ENCODE measurements around the gene PHLDA3. TPM values are rescaled to one million over a fixed set of nuclear protein-coding genes. Genes with fewer than 3 reads are reported as not detected.

Gene PHLDA3
- total RNA-seq, 1 donor from 2014 or later = 25.0 TPM

- TF ChIP-seq, protein P1, sequence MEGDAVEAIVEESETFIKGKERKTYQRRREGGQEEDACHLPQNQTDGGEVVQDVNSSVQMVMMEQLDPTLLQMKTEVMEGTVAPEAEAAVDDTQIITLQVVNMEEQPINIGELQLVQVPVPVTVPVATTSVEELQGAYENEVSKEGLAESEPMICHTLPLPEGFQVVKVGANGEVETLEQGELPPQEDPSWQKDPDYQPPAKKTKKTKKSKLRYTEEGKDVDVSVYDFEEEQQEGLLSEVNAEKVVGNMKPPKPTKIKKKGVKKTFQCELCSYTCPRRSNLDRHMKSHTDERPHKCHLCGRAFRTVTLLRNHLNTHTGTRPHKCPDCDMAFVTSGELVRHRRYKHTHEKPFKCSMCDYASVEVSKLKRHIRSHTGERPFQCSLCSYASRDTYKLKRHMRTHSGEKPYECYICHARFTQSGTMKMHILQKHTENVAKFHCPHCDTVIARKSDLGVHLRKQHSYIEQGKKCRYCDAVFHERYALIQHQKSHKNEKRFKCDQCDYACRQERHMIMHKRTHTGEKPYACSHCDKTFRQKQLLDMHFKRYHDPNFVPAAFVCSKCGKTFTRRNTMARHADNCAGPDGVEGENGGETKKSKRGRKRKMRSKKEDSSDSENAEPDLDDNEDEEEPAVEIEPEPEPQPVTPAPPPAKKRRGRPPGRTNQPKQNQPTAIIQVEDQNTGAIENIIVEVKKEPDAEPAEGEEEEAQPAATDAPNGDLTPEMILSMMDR (IDR thresholded peaks at IDR 0.05; ENCODE audit: unreplicated experiment) = no peak
- peaks cover 17% of the 10 kb centered on the region for H3K4me1 Mint-ChIP-seq (ENCODE audit: unreplicated experiment)
- no peaks in the 10 kb centered on the region for H3K9me3 Mint-ChIP-seq (ENCODE audit: unreplicated experiment)
- peaks cover 9% of the 10 kb centered on the region for H3K27me3 Mint-ChIP-seq (ENCODE audit: unreplicated experiment)
- no peak overlapping the region for H3K27ac Mint-ChIP-seq (ENCODE audit: unreplicated experiment)
- H3K36me3 Mint-ChIP-seq (ENCODE audit: low read depth, unreplicated experiment) = no peaks in the 10 kb centered on the region
- H3K4me3 Mint-ChIP-seq (ENCODE audit: unreplicated experiment) = no peak overlapping the region
- DNase-seq (ENCODE audit: low spot score) = no peak
These were observed 11.5 kb downstream of the PHLDA3 start for GRCh38 chr1:201457508-201457960.

GRCh38 chr1:201456499-201457309 is 12.3 kb downstream of the PHLDA3 start:
- DNase-seq (ENCODE audit: low spot score) = no peak
- peaks cover 22% of the 10 kb centered on the region for H3K4me1 Mint-ChIP-seq (ENCODE audit: unreplicated experiment)
- TF ChIP-seq, protein P1 (IDR thresholded peaks at IDR 0.05; ENCODE audit: unreplicated experiment) = no peak
- no peak overlapping the region for H3K27ac Mint-ChIP-seq (ENCODE audit: unreplicated experiment)
- no peaks in the 10 kb centered on the region for H3K9me3 Mint-ChIP-seq (ENCODE audit: unreplicated experiment)
- peaks cover 9% of the 10 kb centered on the region for H3K27me3 Mint-ChIP-seq (ENCODE audit: unreplicated experiment)
- H3K36me3 Mint-ChIP-seq (ENCODE audit: low read depth, unreplicated experiment) = no peaks in the 10 kb centered on the region
- no peak overlapping the region for H3K4me3 Mint-ChIP-seq (ENCODE audit: unreplicated experiment)

DNA sequence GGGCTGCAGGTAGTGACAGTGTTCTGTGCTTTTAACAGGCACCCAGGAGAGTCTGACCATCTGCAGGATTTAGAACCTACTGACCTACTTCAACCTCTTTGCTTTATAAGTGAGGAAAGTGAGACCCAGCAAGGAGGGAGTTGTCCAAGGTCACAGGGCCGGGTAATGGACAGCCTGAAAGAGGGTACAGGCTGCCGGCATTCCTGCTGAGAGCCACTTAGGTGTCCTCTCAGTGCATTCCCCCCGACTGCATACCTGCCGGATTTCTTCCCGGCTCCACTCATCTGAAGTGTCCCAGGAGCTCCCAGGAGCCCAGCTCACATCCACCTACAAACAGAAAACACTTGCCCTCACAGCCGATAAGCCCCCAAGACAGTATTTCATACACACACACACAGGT is 13.9 kb downstream of the PHLDA3 start:
- no peaks in the 10 kb centered on the region for H3K36me3 Mint-ChIP-seq (ENCODE audit: low read depth, unreplicated experiment)
- H3K9me3 Mint-ChIP-seq (ENCODE audit: unreplicated experiment) = no peaks in the 10 kb centered on the region
- no peak overlapping the region for H3K4me3 Mint-ChIP-seq (ENCODE audit: unreplicated experiment)
- TF ChIP-seq, protein P1 (IDR thresholded peaks at IDR 0.05; ENCODE audit: unreplicated experiment) = no peak
- H3K4me1 Mint-ChIP-seq (ENCODE audit: unreplicated experiment) = peaks cover 28% of the 10 kb centered on the region
- peaks cover 5% of the 10 kb centered on the region for H3K27me3 Mint-ChIP-seq (ENCODE audit: unreplicated experiment)
- DNase-seq (ENCODE audit: low spot score) = no peak
- H3K27ac Mint-ChIP-seq (ENCODE audit: unreplicated experiment) = no peak overlapping the region

DNA sequence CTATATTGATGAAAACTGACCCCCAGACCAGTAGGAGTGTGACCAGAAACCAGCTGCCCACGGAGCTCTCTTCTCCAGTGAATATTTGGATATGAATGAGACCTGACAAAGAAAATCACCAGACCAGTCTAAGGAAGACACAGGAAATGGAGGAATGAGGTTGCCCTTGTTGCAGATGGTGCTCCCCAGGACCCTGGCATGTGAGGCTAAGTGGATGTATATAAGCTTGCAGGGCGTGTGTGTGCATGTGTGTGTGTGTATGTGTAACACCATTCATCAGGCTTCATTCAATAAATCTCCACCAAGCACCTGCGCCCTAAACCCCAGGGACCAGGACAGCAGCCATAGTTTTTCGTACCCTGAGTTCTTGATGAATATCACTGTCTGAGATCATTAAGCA is 14.4 kb downstream of the PHLDA3 start:
- Mint-ChIP-seq H3K36me3 (ENCODE audit: low read depth, unreplicated experiment) (no peaks in the 10 kb centered on the region), H3K4me3 (ENCODE audit: unreplicated experiment) (no peak overlapping the region), H3K4me1 (ENCODE audit: unreplicated experiment) (peaks cover 33% of the 10 kb centered on the region), H3K27me3 (ENCODE audit: unreplicated experiment) (peaks cover 7% of the 10 kb centered on the region), H3K9me3 (ENCODE audit: unreplicated experiment) (no peaks in the 10 kb centered on the region), H3K27ac (ENCODE audit: unreplicated experiment) (no peak overlapping the region)
- TF ChIP-seq, protein P1 (IDR thresholded peaks at IDR 0.05; ENCODE audit: unreplicated experiment) = no peak
- DNase-seq (ENCODE audit: low spot score) = no peak

DNA sequence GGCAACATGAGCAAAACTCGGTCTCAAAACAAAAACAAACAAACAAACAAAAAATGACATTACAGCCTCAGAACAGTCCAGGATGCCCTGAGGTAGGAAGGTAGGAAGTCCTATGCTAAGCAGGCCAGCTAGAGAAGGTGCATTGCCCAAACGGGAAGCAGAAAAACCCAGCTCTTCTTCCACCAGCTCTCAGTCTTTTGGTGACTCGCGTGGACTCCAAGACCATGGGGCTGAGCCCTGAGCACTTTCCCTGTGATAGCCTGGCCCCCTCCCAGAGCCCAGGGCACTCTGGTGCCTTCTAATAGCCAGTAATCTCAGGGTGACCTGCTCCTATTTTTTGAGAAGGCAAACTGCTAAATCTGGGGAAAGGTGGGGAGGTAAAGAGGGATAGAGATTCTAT is 16.1 kb downstream of the PHLDA3 start:
- no peaks in the 10 kb centered on the region for H3K9me3 Mint-ChIP-seq (ENCODE audit: unreplicated experiment)
- H3K27me3 Mint-ChIP-seq (ENCODE audit: unreplicated experiment) = peaks cover 7% of the 10 kb centered on the region
- H3K36me3 Mint-ChIP-seq (ENCODE audit: low read depth, unreplicated experiment) = no peaks in the 10 kb centered on the region
- TF ChIP-seq, protein P1 (IDR thresholded peaks at IDR 0.05; ENCODE audit: unreplicated experiment) = no peak
- DNase-seq (ENCODE audit: low spot score) = no peak
- H3K4me1 Mint-ChIP-seq (ENCODE audit: unreplicated experiment) = peaks cover 46% of the 10 kb centered on the region
- H3K27ac Mint-ChIP-seq (ENCODE audit: unreplicated experiment) = no peak overlapping the region
- no peak overlapping the region for H3K4me3 Mint-ChIP-seq (ENCODE audit: unreplicated experiment)

Data from endothelial cell (in vitro differentiated cells).